Gastrocnemius medialis (tissue), 4 donors: Measurements from ENCODE around the gene THEM5.

Source experiments
- CTCF ChIP-seq, 5 experiments: fragments of 450-650 bp in 3 of 5; fragments of 200-600 bp in 2 of 5; sonication (generic) in 2 of 5; IDR thresholded peaks in 4 of 5; conservative IDR thresholded peaks in 1 of 5; 1 replicate in 4 of 5; 2 replicates in 1 of 5; pipeline ENCODE4 v1.5.1; 2016 to 2019; ENCODE audit warnings: antibody characterized with exemption in 5 of 5, mild to moderate bottlenecking in 3 of 5, moderate library complexity in 3 of 5
- POLR2A ChIP-seq, 2 donors: fragments of 450-650 bp; IDR thresholded peaks; one replicate each; pipeline ENCODE4 v1.6.1; 2017; ENCODE audit warnings: antibody characterized with exemption in 2 of 2, mild to moderate bottlenecking in 2 of 2, moderate library complexity in 2 of 2

- TF ChIP-seq CTCF (IDR thresholded peaks at IDR 0.05 in 4 of 5, conservative IDR thresholded peaks at IDR 0.05 in 1 of 5) (no peak), POLR2A (IDR thresholded peaks at IDR 0.05) (no peak)
These were observed 49.6 kb downstream of the THEM5 start for GRCh38 chr1:151803915-151804314.
